ENCODE data around the gene AFAP1L1.

GRCh38 chr5:149353911-149354310 lies 82.3 kb downstream of the AFAP1L1 start:
- TF ChIP-seq TCF7L2 (IDR thresholded peaks at IDR 0.05; ENCODE audit: low read depth, low read length) (no peak), POLR2AphosphoS5 (IDR thresholded peaks at IDR 0.05; ENCODE audit: low read depth, low read length) (no peak)
- TF ChIP-seq, protein P1, sequence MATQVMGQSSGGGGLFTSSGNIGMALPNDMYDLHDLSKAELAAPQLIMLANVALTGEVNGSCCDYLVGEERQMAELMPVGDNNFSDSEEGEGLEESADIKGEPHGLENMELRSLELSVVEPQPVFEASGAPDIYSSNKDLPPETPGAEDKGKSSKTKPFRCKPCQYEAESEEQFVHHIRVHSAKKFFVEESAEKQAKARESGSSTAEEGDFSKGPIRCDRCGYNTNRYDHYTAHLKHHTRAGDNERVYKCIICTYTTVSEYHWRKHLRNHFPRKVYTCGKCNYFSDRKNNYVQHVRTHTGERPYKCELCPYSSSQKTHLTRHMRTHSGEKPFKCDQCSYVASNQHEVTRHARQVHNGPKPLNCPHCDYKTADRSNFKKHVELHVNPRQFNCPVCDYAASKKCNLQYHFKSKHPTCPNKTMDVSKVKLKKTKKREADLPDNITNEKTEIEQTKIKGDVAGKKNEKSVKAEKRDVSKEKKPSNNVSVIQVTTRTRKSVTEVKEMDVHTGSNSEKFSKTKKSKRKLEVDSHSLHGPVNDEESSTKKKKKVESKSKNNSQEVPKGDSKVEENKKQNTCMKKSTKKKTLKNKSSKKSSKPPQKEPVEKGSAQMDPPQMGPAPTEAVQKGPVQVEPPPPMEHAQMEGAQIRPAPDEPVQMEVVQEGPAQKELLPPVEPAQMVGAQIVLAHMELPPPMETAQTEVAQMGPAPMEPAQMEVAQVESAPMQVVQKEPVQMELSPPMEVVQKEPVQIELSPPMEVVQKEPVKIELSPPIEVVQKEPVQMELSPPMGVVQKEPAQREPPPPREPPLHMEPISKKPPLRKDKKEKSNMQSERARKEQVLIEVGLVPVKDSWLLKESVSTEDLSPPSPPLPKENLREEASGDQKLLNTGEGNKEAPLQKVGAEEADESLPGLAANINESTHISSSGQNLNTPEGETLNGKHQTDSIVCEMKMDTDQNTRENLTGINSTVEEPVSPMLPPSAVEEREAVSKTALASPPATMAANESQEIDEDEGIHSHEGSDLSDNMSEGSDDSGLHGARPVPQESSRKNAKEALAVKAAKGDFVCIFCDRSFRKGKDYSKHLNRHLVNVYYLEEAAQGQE (IDR thresholded peaks at IDR 0.05; ENCODE audit: insufficient read depth in 1 of 2, low read depth in 2 of 2, low read length in 1 of 2), result no peak
- TF ChIP-seq, protein P2, sequence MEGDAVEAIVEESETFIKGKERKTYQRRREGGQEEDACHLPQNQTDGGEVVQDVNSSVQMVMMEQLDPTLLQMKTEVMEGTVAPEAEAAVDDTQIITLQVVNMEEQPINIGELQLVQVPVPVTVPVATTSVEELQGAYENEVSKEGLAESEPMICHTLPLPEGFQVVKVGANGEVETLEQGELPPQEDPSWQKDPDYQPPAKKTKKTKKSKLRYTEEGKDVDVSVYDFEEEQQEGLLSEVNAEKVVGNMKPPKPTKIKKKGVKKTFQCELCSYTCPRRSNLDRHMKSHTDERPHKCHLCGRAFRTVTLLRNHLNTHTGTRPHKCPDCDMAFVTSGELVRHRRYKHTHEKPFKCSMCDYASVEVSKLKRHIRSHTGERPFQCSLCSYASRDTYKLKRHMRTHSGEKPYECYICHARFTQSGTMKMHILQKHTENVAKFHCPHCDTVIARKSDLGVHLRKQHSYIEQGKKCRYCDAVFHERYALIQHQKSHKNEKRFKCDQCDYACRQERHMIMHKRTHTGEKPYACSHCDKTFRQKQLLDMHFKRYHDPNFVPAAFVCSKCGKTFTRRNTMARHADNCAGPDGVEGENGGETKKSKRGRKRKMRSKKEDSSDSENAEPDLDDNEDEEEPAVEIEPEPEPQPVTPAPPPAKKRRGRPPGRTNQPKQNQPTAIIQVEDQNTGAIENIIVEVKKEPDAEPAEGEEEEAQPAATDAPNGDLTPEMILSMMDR (IDR thresholded peaks at IDR 0.05), result no peak
